Stimulated activated CD4-positive, alpha-beta T cell treated with anti-CD3 and anti-CD28 coated beads, TNF-alpha, amount 100 ng/mL, for 24 hours (primary cell): ENCODE results near the gene PPP1R9A.

ENCODE experiments used
- DNase-seq, 3 experiments: peaks; one replicate each; pipeline ENCODE4 v3.0.0-alpha.2; 2020; ENCODE audit warnings: low read depth in 3 of 3

The PPP1R9A gene

DNA sequence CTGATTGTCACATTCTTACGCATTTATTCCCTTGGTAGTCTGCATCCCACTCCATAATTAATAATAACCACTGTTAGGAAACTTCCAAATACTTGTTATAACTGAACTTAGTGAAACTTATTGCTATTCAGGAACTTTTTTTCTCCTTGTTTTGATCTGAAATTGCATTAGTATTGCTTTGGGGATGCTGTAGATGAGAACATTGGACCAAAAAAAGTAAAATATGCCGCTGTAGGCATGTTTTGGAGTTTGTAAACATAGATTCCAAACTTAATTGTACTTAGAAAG is 1.7 kb downstream of the PPP1R9A start:
- DNase-seq = no peak

DNA sequence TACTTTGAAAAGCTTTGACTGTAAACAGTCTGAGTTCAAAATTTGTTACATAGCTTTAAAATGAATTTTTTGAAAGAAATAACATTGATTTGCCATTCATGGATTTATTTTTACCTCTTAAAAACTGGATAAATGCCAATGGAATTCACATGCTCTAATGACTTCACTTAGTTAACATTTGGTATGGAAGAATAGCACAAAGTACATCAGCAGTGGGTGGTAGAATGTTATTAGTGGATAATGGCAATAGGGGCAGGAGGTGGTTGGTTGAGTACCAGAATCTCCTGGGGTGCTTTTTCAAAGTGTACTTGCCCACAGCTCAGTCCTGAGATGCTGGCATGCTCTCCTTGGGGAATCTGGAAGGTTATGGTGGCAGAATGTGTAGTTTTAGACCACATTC is 4.7 kb downstream of the PPP1R9A start:
- DNase-seq = no peak

- no peak for DNase-seq
Measured at GRCh38 chr7:94913391-94913790, 6.0 kb downstream of the PPP1R9A start.

GRCh38 chr7:94921911-94922310 is 14.5 kb downstream of the PPP1R9A start:
- DNase-seq = no peak

- DNase-seq = no peak
Measured at GRCh38 chr7:94922457-94922856, 15.1 kb downstream of the PPP1R9A start.

- no peak for DNase-seq
Measured at GRCh38 chr7:94923412-94923811, 16.0 kb downstream of the PPP1R9A start.

- DNase-seq = no peak
Measured at GRCh38 chr7:94928168-94928707, 20.8 kb downstream of the PPP1R9A start.

DNA sequence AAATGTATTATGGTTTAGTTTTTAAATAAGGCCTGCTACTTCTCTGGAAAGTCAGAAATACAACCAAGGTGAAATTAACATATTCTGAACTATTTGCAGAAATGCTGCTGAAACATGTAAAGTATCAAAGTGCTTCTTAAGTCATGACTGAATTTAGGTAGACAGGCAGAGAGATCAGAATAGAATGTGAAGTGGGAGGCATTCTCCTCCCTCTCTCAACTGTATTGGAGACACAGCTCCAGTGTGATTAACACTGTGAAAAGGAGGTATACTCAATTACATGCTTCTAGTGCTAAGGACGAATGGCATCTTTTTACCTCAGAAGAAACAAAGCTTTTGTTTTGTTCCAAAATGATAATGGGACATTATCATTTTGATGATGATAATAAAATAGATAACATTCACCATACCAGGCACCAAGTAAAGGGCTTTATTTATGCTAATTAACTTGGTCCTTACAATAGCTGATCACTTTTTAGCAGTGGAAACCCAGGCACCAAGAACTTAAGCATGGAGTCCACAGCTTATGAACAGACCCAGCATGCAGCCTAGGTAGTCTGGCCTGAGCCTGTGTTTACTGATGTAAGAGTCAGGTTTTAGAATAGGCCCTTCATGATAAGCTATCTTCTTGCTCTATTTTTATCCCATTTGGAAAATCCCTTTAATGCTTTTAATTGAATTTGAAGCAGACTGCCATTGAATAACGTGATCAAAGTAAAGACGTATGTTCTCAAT is 26.0 kb downstream of the PPP1R9A start:
- DNase-seq = no peak

DNA sequence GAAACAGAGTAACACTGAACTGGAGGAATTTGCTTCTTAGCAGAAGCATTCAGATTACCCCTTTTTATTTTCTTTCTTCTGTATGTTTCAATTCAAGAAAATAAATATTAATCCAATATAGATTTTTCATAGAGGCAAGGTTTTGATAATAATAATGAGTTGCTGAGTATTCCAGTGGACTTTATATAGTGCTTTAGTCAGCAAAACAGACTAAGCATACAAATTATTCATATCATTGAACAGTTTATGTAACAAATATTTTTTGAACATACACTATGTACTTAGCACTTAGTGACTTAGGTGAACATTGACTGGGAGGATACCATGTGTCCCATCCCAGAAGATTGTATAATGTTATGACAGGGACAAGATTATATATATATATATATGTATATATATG is 32.0 kb downstream of the PPP1R9A start:
- no peak for DNase-seq

GRCh38 chr7:94940241-94940640 is 32.8 kb downstream of the PPP1R9A start:
- no peak for DNase-seq

DNA sequence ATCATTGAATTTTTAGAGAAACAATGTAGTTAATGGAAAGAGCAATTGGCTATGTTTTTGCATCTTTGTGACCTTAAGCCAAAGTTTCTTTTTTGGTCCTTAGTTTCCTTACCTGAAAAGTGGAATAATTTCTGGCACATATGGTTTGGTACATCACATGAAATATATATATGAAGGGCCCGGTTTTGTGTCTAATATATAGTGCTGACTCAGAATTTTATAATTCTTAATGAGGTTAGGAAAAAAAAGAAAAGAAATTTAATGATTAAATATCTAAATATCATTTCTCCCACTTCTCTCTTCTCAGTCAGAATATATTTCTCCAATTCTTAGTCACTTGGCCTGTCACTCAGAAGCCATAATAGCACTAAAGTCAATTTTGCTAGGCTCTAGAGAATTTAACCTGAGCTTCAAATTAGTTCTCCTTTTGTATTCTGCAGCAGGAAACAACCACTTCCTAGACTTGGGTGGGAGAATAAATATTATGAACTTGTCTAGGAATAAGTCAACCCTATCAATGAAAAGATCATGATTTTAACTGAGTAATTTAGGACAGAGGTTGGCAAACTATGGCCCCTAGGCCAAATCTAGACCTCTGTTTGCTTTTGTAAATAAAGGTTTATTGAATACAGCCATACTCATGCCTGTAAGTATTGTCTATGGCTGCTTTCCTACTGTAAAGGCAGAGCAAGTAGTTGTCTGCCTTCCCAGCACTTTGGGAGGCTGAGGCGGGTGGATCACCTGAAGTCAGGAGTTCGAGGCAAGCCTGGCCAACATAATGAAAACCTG is 34.6 kb downstream of the PPP1R9A start:
- DNase-seq = no peak

DNA sequence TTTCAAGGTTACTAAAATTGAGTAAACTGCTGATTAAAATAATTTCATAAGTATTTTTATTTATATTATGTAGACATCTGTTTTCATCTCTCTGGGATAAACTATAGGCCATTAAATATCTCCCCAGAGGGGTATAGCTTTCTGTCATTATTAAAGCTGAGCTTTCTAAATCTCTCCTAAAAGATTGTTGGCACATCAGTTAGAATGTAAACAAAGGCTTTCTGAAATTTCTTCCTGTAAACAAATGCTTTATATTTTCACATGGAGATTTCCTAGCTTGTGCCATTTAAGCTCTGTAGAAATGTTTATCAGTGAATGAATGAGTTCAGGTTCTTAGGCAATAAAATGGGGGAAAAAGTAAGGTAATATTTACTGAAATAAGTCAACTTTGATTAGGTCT is 35.7 kb downstream of the PPP1R9A start:
- DNase-seq = no peak

DNA sequence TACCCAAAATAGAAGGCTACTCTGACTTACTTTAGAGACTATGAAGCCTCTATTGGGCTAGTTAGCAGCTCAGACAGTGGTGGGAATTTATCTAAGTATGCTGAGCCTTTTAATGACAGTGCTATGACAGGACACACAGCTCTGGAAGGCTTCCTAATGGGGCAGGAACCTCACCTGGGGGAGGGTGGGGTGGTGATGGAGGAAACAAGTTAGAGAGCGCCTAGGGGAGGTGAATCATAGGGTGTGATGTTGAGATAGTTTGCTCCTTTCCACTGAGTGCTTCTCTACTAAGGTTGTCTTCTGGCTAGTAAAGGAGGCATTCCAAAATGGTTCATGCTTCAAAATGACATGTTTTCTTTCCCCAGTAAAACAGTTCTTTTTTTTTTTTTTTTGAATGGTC is 42.1 kb downstream of the PPP1R9A start:
- no peak for DNase-seq

DNA sequence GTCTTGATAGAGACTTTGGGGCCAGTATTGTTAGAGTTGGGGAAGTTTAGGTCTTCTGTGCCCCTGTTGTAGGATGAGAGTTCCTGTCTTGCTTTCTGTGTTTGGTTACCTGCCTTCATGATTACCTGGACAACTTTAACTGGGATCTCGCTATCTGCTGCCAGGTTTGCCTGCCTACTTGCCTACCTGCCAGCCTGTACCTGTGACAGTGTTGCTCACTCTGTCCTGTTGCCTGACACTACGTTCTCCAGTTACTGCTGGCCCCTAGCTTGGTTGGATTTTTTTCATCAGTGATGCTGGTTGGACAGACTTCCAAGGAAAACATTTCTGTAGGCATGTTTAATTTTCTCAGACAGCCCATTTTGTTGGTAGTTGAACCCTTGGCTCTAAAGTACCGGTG is 48.4 kb downstream of the PPP1R9A start:
- DNase-seq = no peak

DNA sequence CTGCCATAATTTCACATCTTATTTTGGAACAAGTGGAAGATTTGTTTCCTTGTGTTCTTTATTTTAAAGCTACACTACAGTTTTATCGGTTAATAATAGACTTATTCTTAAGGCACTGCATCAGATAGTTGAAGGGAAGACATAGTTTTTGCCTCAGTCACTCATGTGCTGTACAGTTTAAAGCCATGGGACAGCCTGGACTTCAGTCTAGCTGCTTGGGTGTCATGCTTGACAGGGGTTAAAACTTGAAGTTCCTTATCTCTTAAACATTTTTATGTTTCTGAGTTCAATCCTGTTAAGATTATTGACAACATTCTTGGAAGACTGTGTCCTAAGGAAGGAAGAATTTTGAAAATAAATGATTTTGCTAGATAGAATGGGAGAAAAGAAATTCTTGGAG is 49.7 kb downstream of the PPP1R9A start:
- DNase-seq = no peak

GRCh38 chr7:94962661-94963060 is 55.3 kb downstream of the PPP1R9A start:
- DNase-seq = no peak

DNA sequence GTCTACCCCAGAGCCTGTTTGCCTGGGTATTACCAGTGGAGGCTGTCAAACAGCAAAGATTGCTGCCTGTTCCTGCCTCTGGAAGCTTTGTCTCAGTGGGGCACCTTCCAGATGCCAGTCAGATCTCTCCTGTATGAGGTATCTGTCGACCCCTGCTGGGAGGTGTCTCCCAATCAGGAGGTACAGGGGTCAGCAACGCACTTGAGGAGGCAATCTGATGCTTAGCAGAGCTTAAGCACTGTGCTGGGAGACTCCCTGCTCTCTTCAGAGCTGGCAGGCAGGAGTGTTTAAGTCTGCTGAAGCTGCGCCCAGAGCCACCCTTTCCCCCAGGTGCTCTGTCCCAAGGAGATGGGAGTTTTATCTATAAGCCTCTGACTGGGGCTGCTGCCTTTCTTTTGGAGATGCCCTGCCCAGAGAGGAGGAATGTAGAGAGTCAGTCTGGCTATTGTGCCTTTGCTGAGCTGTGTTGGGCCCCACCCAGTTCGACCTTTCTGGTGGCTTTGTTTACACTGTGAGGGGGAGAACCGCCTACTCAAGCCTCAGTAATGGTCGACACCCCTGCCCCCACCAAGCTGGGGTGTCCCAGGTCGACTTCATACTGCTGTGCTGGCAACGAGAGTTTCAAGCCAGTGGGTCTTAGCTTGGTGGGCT is 62.2 kb downstream of the PPP1R9A start:
- DNase-seq = no peak

GRCh38 chr7:94970085-94970576 is 62.7 kb downstream of the PPP1R9A start:
- DNase-seq = no peak

- DNase-seq = no peak
Measured at GRCh38 chr7:94971051-94971867, 63.9 kb downstream of the PPP1R9A start.

GRCh38 chr7:94972296-94972695 is 64.9 kb downstream of the PPP1R9A start:
- DNase-seq = no peak

DNA sequence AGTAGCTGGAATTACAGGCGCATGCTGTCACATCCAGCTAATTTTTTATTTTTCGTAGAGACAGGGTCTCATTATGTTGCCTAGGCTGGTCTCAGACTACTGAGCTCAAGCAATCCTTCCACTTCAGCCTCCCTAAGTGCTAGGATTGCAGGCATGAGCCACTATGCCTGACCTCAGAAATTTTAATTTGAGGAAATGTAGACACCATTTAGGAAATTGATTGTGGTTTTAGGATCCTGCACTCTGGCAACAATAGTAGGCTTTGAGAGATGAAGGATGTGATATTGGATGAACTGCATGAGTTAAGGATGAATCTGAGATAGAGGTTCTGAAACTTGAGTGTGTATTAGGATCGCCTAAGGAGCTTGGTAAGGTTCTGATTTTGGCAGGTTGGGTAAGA is 66.5 kb downstream of the PPP1R9A start:
- DNase-seq = no peak

DNA sequence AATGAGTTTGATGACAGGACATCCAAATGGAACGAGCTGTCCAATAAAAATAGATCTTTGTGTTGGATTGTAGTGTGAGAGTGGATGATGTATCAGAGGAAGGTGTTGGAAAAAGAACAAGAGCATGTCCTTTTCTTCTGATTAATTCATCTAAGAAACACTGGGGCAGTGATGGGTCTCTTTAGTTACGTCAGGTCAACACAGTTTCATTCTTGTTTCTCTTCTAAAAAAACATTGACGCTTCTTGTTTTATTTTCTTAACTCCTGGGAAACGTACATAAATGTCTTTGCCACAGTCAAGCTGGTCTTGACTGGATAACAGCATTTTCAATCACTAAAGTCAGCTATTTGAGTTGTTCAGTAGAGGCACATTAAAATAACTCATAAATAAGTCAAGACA is 67.0 kb downstream of the PPP1R9A start:
- no peak for DNase-seq
